ENCODE results near the gene TRIM67. TPM values are rescaled to one million over a fixed set of nuclear protein-coding genes. Genes with fewer than 3 reads are reported as not detected.

Gene TRIM67
- total and polyA plus RNA-seq, 10 donors = under 0.01 to 0.06 (median under 0.01) TPM; not detected in 7

GRCh38 chr1:231219422-231220401, 57.9 kb downstream of the TRIM67 start:
- H3K4me1 ChIP-seq = peaks cover 0 to 17% (median 3%) of the 10 kb centered on the region in 6 donors
- H3K27me3 ChIP-seq (replicated peaks in 1 of 7) = no peaks in the 10 kb centered on the region
- peaks cover 4 to 33% (median 15%) of the 10 kb centered on the region in 6 donors for H3K36me3 ChIP-seq
- intact Hi-C loops (cut with DNase I; ENCODE audit: low total_unique reads) = no loop called here
- WGBS, 5 donors = 85 to 92% (median 90%) methylated on average over 10 of the region's 10 CpGs
- no peak overlapping the region for H3K27ac ChIP-seq
- peak; percentile 30 for DNase-seq
- no peak for TF ChIP-seq CTCF (IDR thresholded peaks at IDR 0.05 in 8 of 11, conservative IDR thresholded peaks at IDR 0.05 in 3 of 11)
- TF ChIP-seq POLR2AphosphoS5 (IDR thresholded peaks at IDR 0.05) = no peak
- TF ChIP-seq POLR2A (IDR thresholded peaks at IDR 0.05) = no peak
- H3K4me3 ChIP-seq = no peak overlapping the region
- H3K9me3 ChIP-seq = no peaks in the 10 kb centered on the region

- no peak overlapping the region for H3K4me3 ChIP-seq
- WGBS, 5 donors = 89 to 94% (median 92%) methylated on average over 11 of the region's 11 CpGs
- no peaks in the 10 kb centered on the region for H3K9me3 ChIP-seq
- H3K27ac ChIP-seq = no peak overlapping the region
- H3K27me3 ChIP-seq (replicated peaks in 1 of 7) = no peaks in the 10 kb centered on the region
- peak; percentile 45 for DNase-seq
- H3K36me3 ChIP-seq = peaks cover 4 to 44% (median 26%) of the 10 kb centered on the region in 6 donors
- peaks cover 0 to 6% (median 0%) of the 10 kb centered on the region in 6 donors for H3K4me1 ChIP-seq
- no peak for TF ChIP-seq POLR2A (IDR thresholded peaks at IDR 0.05)
- TF ChIP-seq CTCF (IDR thresholded peaks at IDR 0.05 in 8 of 11, conservative IDR thresholded peaks at IDR 0.05 in 3 of 11) = no peak
- TF ChIP-seq POLR2AphosphoS5 (IDR thresholded peaks at IDR 0.05) = no peak
- intact Hi-C loops (cut with DNase I; ENCODE audit: low total_unique reads) = no loop called here
These were observed 58.9 kb downstream of the TRIM67 start for GRCh38 chr1:231220801-231221200.

- H3K4me1 ChIP-seq = no peaks in the 10 kb centered on the region
- H3K27me3 ChIP-seq (replicated peaks in 1 of 7) = no peaks in the 10 kb centered on the region
- no peak overlapping the region for H3K4me3 ChIP-seq
- intact Hi-C loops (cut with DNase I; ENCODE audit: low total_unique reads) = no loop called here
- H3K9me3 ChIP-seq = no peaks in the 10 kb centered on the region
- WGBS, 5 donors = 87 to 97% (median 96%) methylated on average over 7 of the region's 7 CpGs
- no peak overlapping the region for H3K27ac ChIP-seq
- H3K36me3 ChIP-seq = peaks cover 4 to 98% (median 49%) of the 10 kb centered on the region in 6 donors
- TF ChIP-seq POLR2AphosphoS5 (IDR thresholded peaks at IDR 0.05) (no peak), POLR2A (IDR thresholded peaks at IDR 0.05) (no peak), CTCF (IDR thresholded peaks at IDR 0.05 in 8 of 11, conservative IDR thresholded peaks at IDR 0.05 in 3 of 11) (no peak)
- DNase-seq = no peak
These were observed 64.3 kb downstream of the TRIM67 start for GRCh38 chr1:231226156-231226555.

GRCh38 chr1:231231511-231231910, 69.7 kb downstream of the TRIM67 start:
- 94 to 98% (median 97%) methylated on average over 9 to 10 of the region's 10 CpGs for WGBS, 5 donors
- H3K4me3 ChIP-seq = no peak overlapping the region
- no peaks in the 10 kb centered on the region for H3K9me3 ChIP-seq
- TF ChIP-seq POLR2AphosphoS5 (IDR thresholded peaks at IDR 0.05) = no peak
- TF ChIP-seq CTCF (IDR thresholded peaks at IDR 0.05 in 8 of 11, conservative IDR thresholded peaks at IDR 0.05 in 3 of 11) = no peak
- TF ChIP-seq POLR2A (IDR thresholded peaks at IDR 0.05) = no peak
- H3K4me1 ChIP-seq = peaks cover 0 to 45% (median 18%) of the 10 kb centered on the region in 6 donors
- no peak for DNase-seq
- no peaks in the 10 kb centered on the region for H3K27me3 ChIP-seq (replicated peaks in 1 of 7)
- H3K27ac ChIP-seq = no peak overlapping the region
- peaks cover 0 to 88% (median 23%) of the 10 kb centered on the region in 6 donors for H3K36me3 ChIP-seq
- intact Hi-C loops (cut with DNase I; ENCODE audit: low total_unique reads) = no loop called here
